OCI-LY7 (cell line): Measurements from ENCODE around the gene PYGB. TPM values are rescaled to one million over a fixed set of nuclear protein-coding genes. Genes with fewer than 3 reads are reported as not detected.

Source experiments
- BruUV-seq: library from RNA; stranded (reverse); fragments of 400-500 nt; replicated peaks from 2 replicates; lab custom pipeline; 2021; lab: Mats Ljungman, UMichigan
- CTCF ChIA-PET: fragments of 300-600 bp; sonication (Branson Sonifier 250); formaldehyde crosslinking; loops from one replicate; lab custom pipeline; 2022; ENCODE audit warnings: antibody characterized with exemption; ENCODE audit not compliant: unreplicated experiment; lab: Charles Lee
- POLR2A ChIA-PET: fragments of 300-600 bp; sonication (Branson Sonifier 250); formaldehyde crosslinking; loops from one replicate; lab custom pipeline; 2022; ENCODE audit warnings: antibody characterized with exemption; lab: Charles Lee
- DNase-seq: peaks from one replicate; pipeline ENCODE4 v3.0.0-alpha.2; 2015; ENCODE audit warnings: low spot score
- H2AFZ ChIP-seq: fragments of 200-600 bp; sonication (generic), shearing (Covaris generic); 2 replicates; pipeline ENCODE4 v1.6.1; 2014; ENCODE audit warnings: mild to moderate bottlenecking, antibody characterized with exemption, low read length, moderate library complexity
- H3K27ac ChIP-seq: fragments of 200-600 bp; sonication (generic); 2 replicates; pipeline ENCODE4 v1.5.1; 2014; ENCODE audit warnings: mixed run types, low read depth, mild to moderate bottlenecking, moderate library complexity, low read length, inconsistent platforms; ENCODE audit not compliant: poor library complexity, severe bottlenecking
- H3K36me3 ChIP-seq: fragments of 200-600 bp; sonication (generic); 2 replicates; pipeline ENCODE4 v1.6.1; 2014; ENCODE audit warnings: mild to moderate bottlenecking, antibody characterized with exemption, low read length, moderate library complexity, mixed read lengths; ENCODE audit not compliant: insufficient read depth
- H3K4me1 ChIP-seq: fragments of 200-600 bp; sonication (generic); 2 replicates; pipeline ENCODE4 v1.5.1; 2014; ENCODE audit warnings: mild to moderate bottlenecking, low read length; ENCODE audit not compliant: insufficient read depth, poor library complexity, severe bottlenecking
- H3K4me2 ChIP-seq: fragments of 200-600 bp; sonication (generic); 2 replicates; pipeline ENCODE4 v1.6.1; 2014; ENCODE audit warnings: mild to moderate bottlenecking, low read length
- H3K4me3 ChIP-seq: fragments of 200-600 bp; sonication (generic); 2 replicates; pipeline ENCODE4 v1.5.1; 2014; ENCODE audit warnings: mild to moderate bottlenecking, low read depth, low read length; ENCODE audit not compliant: poor library complexity, severe bottlenecking
- H3K79me2 ChIP-seq: fragments of 200-600 bp; sonication (generic); 2 replicates; pipeline ENCODE4 v1.6.1; 2016; ENCODE audit warnings: low read depth, mild to moderate bottlenecking, low read length, moderate library complexity, mixed read lengths; ENCODE audit not compliant: insufficient read depth
- H3K9me2 ChIP-seq: fragments of 200-600 bp; sonication (generic); 2 replicates; pipeline ENCODE4 v1.6.1; 2016; ENCODE audit warnings: mild to moderate bottlenecking, low read length, mixed read lengths; ENCODE audit not compliant: insufficient read depth
- H3K9me3 ChIP-seq: fragments of 200-600 bp; sonication (generic); 2 replicates; pipeline ENCODE4 v1.6.1; 2014; ENCODE audit warnings: mild to moderate bottlenecking, mixed run types, low read length, mixed read lengths
- H4K20me1 ChIP-seq: fragments of 200-600 bp; sonication (generic); 2 replicates; pipeline ENCODE4 v1.6.1; 2014; ENCODE audit warnings: mild to moderate bottlenecking, antibody characterized with exemption, low read length, moderate library complexity, mixed read lengths; ENCODE audit not compliant: insufficient read depth
- EZH2phosphoT487 ChIP-seq: fragments of 200-600 bp; sonication (generic); IDR thresholded peaks from 2 replicates; pipeline ENCODE4 v1.6.1; 2018; ENCODE audit warnings: low read depth, borderline replicate concordance, mild to moderate bottlenecking, mixed run types, antibody characterized with exemption, low read length, moderate library complexity, mixed read lengths
- intact Hi-C: fragments of 100-400 bp; cut with micrococcal nuclease; formaldehyde crosslinking; loops from one replicate; pipeline ENCODE4 v1.10.0; 2022; ENCODE audit not compliant: unreplicated experiment
- total RNA-seq, 2 experiments: library from RNA; depleted of rRNA in 1 of 2; stranded (reverse); fragments of >200 nt in 1 of 2; shearing (Covaris generic) in 1 of 2; gene quantifications; 2 replicates each; pipeline ENCODE4 v1.2.3, GENCODE V29; 2014 to 2022
- TF ChIP-seq, protein P1 (sequence below): fragments of 200-600 bp; sonication (generic); conservative IDR thresholded peaks from 2 replicates; pipeline ENCODE4 v1.5.1; 2014; ENCODE audit warnings: mild to moderate bottlenecking, antibody characterized with exemption, low read length, moderate library complexity, mixed read lengths

The PYGB gene
- total RNA-seq, 2 experiments from 2014 or later, result 4.9 to 7.0 TPM

GRCh38 chr20:25220021-25220730 lies 27.7 kb upstream of the PYGB start:
- no peaks in the 10 kb centered on the region for H3K9me3 ChIP-seq
- no peaks in the 10 kb centered on the region; the same call in 1 of the 2 replicates for H4K20me1 ChIP-seq
- no peaks in the 10 kb centered on the region for H3K79me2 ChIP-seq
- no peak for TF ChIP-seq EZH2phosphoT487
- TF ChIP-seq, protein P1, sequence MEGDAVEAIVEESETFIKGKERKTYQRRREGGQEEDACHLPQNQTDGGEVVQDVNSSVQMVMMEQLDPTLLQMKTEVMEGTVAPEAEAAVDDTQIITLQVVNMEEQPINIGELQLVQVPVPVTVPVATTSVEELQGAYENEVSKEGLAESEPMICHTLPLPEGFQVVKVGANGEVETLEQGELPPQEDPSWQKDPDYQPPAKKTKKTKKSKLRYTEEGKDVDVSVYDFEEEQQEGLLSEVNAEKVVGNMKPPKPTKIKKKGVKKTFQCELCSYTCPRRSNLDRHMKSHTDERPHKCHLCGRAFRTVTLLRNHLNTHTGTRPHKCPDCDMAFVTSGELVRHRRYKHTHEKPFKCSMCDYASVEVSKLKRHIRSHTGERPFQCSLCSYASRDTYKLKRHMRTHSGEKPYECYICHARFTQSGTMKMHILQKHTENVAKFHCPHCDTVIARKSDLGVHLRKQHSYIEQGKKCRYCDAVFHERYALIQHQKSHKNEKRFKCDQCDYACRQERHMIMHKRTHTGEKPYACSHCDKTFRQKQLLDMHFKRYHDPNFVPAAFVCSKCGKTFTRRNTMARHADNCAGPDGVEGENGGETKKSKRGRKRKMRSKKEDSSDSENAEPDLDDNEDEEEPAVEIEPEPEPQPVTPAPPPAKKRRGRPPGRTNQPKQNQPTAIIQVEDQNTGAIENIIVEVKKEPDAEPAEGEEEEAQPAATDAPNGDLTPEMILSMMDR, result peak; percentile 72
- H2AFZ ChIP-seq, result no peak overlapping the region
- H3K9me2 ChIP-seq, result no peaks in the 10 kb centered on the region
- H3K27ac ChIP-seq, result no peak overlapping the region
- no peak overlapping the region for H3K4me2 ChIP-seq
- H3K4me3 ChIP-seq, result no peak overlapping the region
- POLR2A ChIA-PET, result no interaction called here
- BruUV-seq, result no TSS peak
- intact Hi-C loops, result no loop called here
- H3K4me1 ChIP-seq, result no peaks in the 10 kb centered on the region
- CTCF ChIA-PET, result no interaction called here
- DNase-seq, result peak; percentile 45
- H3K36me3 ChIP-seq, result no peaks in the 10 kb centered on the region

DNA sequence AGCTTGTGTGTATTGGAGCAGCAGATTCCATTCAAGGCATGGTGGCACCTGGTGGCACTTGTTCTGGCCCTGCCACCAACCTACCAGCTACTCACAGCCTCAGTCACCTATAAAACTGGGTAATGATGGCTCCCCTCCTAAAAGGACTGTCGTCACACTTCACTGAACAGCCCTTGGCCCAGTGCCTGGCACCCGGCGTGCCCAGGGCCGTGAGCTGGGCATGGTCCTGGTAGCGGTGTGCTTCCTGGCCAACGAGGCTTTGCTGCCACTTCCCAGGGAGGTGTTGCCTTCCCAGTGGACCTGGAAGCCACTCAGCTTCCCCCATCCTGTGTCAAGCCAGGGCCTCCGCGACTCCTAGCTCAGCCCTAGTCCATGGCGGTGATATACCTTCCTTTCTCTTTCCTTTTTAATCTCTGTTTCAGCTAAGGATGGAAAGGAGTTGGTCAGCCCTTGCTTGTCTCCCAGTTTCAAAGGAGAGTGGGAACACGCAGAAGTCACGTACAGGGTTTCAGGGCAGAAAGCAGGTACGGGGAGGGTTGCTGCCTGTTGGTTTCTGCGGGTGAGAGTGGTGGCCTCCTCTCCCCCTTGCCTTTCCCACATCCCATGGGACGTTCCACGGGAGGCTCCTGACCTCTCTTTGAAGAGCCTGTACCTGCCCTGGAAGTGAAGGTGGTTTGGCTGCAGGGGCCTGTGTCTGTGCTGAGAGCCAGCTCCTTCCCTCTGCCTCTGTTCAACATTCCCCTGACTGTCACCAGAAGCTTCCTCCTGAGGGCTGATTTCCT lies 26.9 kb upstream of the PYGB start:
- DNase-seq, result no peak
- no peak overlapping the region for H2AFZ ChIP-seq
- no peaks in the 10 kb centered on the region for H3K79me2 ChIP-seq
- no peaks in the 10 kb centered on the region for H3K9me2 ChIP-seq
- BruUV-seq, result no TSS peak
- no peaks in the 10 kb centered on the region for H4K20me1 ChIP-seq
- H3K4me3 ChIP-seq, result no peak overlapping the region
- H3K4me1 ChIP-seq, result no peaks in the 10 kb centered on the region
- no peaks in the 10 kb centered on the region for H3K9me3 ChIP-seq
- CTCF ChIA-PET, result no interaction called here
- no peak overlapping the region for H3K4me2 ChIP-seq
- TF ChIP-seq EZH2phosphoT487, result no peak
- TF ChIP-seq, protein P1, result no peak
- intact Hi-C loops, result no loop called here
- POLR2A ChIA-PET, result no interaction called here
- no peak overlapping the region for H3K27ac ChIP-seq
- H3K36me3 ChIP-seq, result no peaks in the 10 kb centered on the region
